Breast epithelium (tissue), 4 donors: ENCODE results near the gene NAA38. TPM values are rescaled to one million over a fixed set of nuclear protein-coding genes. Genes with fewer than 3 reads are reported as not detected.
A peak's percentile ranks its signal among the peaks of the same experiment; 100 is the strongest.

Experiments
- DNase-seq, 2 donors: peaks; one replicate each; pipeline ENCODE4 v3.0.0-alpha.2; 2019; ENCODE audit warnings: low spot score in 2 of 2
- H3K27ac ChIP-seq, 2 donors: fragments of 200-600 bp; sonication (generic) in 1 of 2; one replicate each; pipeline ENCODE4 v1.5.1; 2016 to 2019; ENCODE audit warnings: mild to moderate bottlenecking in 1 of 2
- H3K27me3 ChIP-seq, 2 donors: fragments of 200-600 bp; sonication (generic) in 1 of 2; one replicate each; pipeline versions ENCODE4 v1.5.1 to v1.6.0; 2017 to 2019; ENCODE audit warnings: control low read depth in 1 of 2, mild to moderate bottlenecking in 1 of 2
- H3K36me3 ChIP-seq: fragments of 200-600 bp; one replicate; pipeline ENCODE4 v1.5.1; 2019
- H3K4me1 ChIP-seq, 2 donors: fragments of 200-600 bp; sonication (generic); one replicate each; pipeline ENCODE4 v1.5.1; 2016 to 2019; ENCODE audit warnings: control low read depth in 1 of 2
- H3K4me3 ChIP-seq, 3 donors: fragments of 200-600 bp; sonication (generic); 1 replicate in 2 of 3; 2 replicates in 1 of 3; pipeline ENCODE4 v1.5.1; 2016 to 2019; ENCODE audit warnings: mild to moderate bottlenecking in 3 of 3, moderate library complexity in 2 of 3
- H3K9me3 ChIP-seq, 2 donors: fragments of 200-600 bp; sonication (generic) in 1 of 2; one replicate each; pipeline ENCODE4 v1.5.1; 2016 to 2019; ENCODE audit warnings: control low read depth in 1 of 2
- CTCF ChIP-seq, 3 donors: fragments of 450-650 bp; IDR thresholded peaks; one replicate each; pipeline ENCODE4 v1.5.1; 2016 to 2017; ENCODE audit warnings: antibody characterized with exemption in 3 of 3, mild to moderate bottlenecking in 3 of 3, moderate library complexity in 3 of 3
- POLR2A ChIP-seq: fragments of 450-650 bp; IDR thresholded peaks from one replicate; pipeline ENCODE4 v1.6.1; 2016; ENCODE audit warnings: antibody characterized with exemption, mild to moderate bottlenecking, moderate library complexity
- POLR2AphosphoS5 ChIP-seq, 3 donors: sonication (generic); formaldehyde crosslinking; IDR thresholded peaks; one replicate each; pipeline ENCODE4 v1.6.1; 2017; ENCODE audit warnings: antibody characterized with exemption in 3 of 3
- intact Hi-C: fragments of 100-400 bp; cut with DNase I; formaldehyde crosslinking; loops from one replicate; pipeline ENCODE4 v1.15.1; 2023; ENCODE audit warnings: low total_unique reads
- total RNA-seq, 3 donors: library from RNA; depleted of rRNA; stranded (reverse); fragments of >200 nt; gene quantifications; one replicate each; pipeline ENCODE4 v1.1.0, GENCODE V29; 2016

NAA38 gene
- total RNA-seq, 3 donors from 2014 or later: 84.7 to 92.4 (median 89.9) TPM

GRCh38 chr17:7843257-7843535 lies 14.2 kb downstream of the NAA38 start:
- Histone ChIP-seq H3K4me3 (peak overlapping the region; percentile 55 to 88 (median 68)), H3K36me3 (no peaks in the 10 kb centered on the region), H3K27me3 (no peaks in the 10 kb centered on the region), H3K4me1 (peaks cover 13 to 26% of the 10 kb centered on the region in 2 donors), H3K27ac (peak overlapping the region; percentile 96 to 98), H3K9me3 (no peaks in the 10 kb centered on the region)
- no peak for DNase-seq
- no peak for TF ChIP-seq POLR2A
- TF ChIP-seq CTCF (IDR thresholded peaks at IDR 0.05): peak in 1 of 3 donors; percentile 3
- intact Hi-C loops: no loop called here

GRCh38 chr17:7842380-7843256 lies 14.7 kb downstream of the NAA38 start:
- Histone ChIP-seq H3K27ac (peak overlapping the region; percentile 96 to 98), H3K9me3 (no peaks in the 10 kb centered on the region), H3K4me1 (peaks cover 13 to 30% of the 10 kb centered on the region in 2 donors), H3K27me3 (no peaks in the 10 kb centered on the region), H3K36me3 (no peaks in the 10 kb centered on the region), H3K4me3 (peak overlapping the region; percentile 55 to 88 (median 68))
- TF ChIP-seq POLR2A (peak; percentile 12), CTCF (IDR thresholded peaks at IDR 0.05) (no peak), POLR2AphosphoS5 (IDR thresholded peaks at IDR 0.05) (peak in 2 of 3 donors; percentile 51 to 92)
- intact Hi-C loops: no loop called here
- DNase-seq: peak; percentile 71 to 72

- H3K27me3 ChIP-seq: no peaks in the 10 kb centered on the region
- H3K27ac ChIP-seq: peak overlapping the region; percentile 96 to 98
- TF ChIP-seq CTCF (IDR thresholded peaks at IDR 0.05) (peak in 1 of 3 donors; percentile 28), POLR2A (no peak), POLR2AphosphoS5 (IDR thresholded peaks at IDR 0.05) (peak in 2 of 3 donors; percentile 56 to 76)
- H3K4me3 ChIP-seq: peak overlapping the region; percentile 55 to 88 (median 68)
- H3K36me3 ChIP-seq: no peaks in the 10 kb centered on the region
- peaks cover 13 to 36% of the 10 kb centered on the region in 2 donors for H3K4me1 ChIP-seq
- H3K9me3 ChIP-seq: no peaks in the 10 kb centered on the region
- intact Hi-C loops: no loop called here
- DNase-seq: peak; percentile 80 to 92
These were observed 15.4 kb downstream of the NAA38 start for GRCh38 chr17:7841915-7842379.

DNA sequence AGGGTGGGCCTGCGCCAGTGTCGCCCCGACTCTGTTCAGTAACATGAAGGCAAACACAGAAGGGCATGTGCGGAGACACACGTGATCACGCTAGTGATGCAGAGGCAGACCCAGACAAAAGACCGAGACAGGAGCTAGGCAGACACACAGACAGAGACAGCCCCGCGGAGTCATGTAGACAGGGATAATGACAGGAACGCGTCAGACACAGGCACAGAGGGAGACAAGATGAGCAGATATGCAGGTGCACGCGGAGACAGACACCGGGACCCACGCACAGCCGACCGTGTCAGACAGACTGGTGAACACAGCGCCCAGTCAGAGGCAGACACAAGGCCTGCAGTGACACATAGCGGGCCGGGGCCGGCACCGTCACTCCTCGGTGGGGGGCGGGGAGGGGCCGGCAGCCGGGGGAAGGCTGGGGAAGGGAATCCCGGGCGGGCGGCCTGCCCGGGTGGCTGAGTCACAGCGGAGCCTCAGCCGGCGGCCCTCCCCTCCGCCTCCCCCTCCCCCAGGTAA lies 15.9 kb downstream of the NAA38 start:
- DNase-seq: peak; percentile 87 to 89
- H3K36me3 ChIP-seq: no peaks in the 10 kb centered on the region
- peak overlapping the region; percentile 96 to 98 for H3K27ac ChIP-seq
- peak overlapping the region; percentile 55 to 88 (median 68) for H3K4me3 ChIP-seq
- no peak for TF ChIP-seq POLR2A
- TF ChIP-seq CTCF (IDR thresholded peaks at IDR 0.05): no peak
- TF ChIP-seq POLR2AphosphoS5 (IDR thresholded peaks at IDR 0.05): no peak
- intact Hi-C loops: no loop called here
- H3K4me1 ChIP-seq: peaks cover 13 to 41% of the 10 kb centered on the region in 2 donors
- H3K9me3 ChIP-seq: no peaks in the 10 kb centered on the region
- H3K27me3 ChIP-seq: no peaks in the 10 kb centered on the region

DNA sequence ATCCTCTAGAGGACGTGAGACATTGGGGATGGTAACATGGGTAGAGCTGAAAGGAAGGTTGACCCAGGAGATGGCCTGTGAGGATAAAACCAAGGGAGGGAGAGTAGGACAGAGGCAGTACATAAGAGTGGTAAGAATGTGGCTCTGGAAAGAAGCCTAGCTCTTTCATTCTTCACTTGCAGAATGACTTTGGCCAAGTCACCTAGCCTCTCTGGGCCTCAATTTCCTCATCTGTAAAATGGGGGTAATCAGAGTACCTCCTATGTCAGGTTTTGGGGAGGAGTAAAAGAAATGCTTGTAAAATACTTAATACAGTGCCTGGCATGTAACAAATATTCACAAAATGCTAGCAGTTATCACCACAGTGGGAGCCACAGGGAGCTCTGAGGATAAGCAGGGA lies 16.5 kb downstream of the NAA38 start:
- intact Hi-C loops: no loop called here
- Histone ChIP-seq H3K4me1 (peaks cover 13 to 44% of the 10 kb centered on the region in 2 donors), H3K27me3 (no peaks in the 10 kb centered on the region), H3K9me3 (no peaks in the 10 kb centered on the region), H3K36me3 (no peaks in the 10 kb centered on the region), H3K4me3 (peak overlapping the region in 1 of 3 donors; percentile 88), H3K27ac (peak overlapping the region; percentile 96 to 98)
- TF ChIP-seq CTCF (IDR thresholded peaks at IDR 0.05): no peak
- no peak for TF ChIP-seq POLR2A
- TF ChIP-seq POLR2AphosphoS5 (IDR thresholded peaks at IDR 0.05): no peak
- no peak for DNase-seq
